ENCODE results near the gene MFAP4.

MFAP4 gene

DNA sequence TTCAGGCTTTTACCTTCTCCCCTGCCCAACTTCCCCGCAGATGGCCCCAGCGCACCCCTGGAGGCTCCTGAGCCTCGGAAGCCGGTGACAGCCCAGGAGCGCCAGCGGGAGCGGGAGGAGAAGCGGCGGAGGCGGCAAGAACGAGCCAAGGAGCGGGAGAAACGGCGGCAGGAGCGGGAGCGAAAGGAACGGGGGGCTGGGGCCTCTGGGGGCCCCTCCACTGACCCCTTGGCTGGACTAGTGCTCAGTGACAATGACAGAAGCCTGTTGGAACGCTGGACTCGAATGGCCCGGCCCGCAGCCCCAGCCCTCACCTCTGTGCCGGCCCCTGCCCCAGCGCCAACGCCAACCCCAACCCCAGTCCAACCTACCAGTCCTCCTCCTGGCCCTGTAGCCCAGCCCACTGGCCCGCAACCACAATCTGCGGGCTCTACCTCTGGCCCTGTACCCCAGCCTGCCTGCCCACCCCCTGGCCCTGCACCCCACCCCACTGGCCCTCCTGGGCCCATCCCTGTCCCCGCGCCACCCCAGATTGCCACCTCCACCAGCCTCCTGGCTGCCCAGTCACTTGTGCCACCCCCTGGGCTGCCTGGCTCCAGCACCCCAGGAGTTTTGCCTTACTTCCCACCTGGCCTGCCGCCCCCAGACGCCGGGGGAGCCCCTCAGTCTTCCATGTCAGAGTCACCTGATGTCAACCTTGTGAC, 5.1 kb downstream of the MFAP4 start:
- no peak for TF ChIP-seq CTCF (IDR thresholded peaks at IDR 0.05; ENCODE audit: low read depth, low read length)
- in situ Hi-C loops (cut with HindIII; ENCODE audit: low sequenced_read_pairs), result no loop called here
- no peak for DNase-seq (ENCODE audit: low read depth, low spot score)
- H3K4me3 ChIP-seq (ENCODE audit: low read depth, low read length), result no peak overlapping the region

- in situ Hi-C loops (cut with HindIII; ENCODE audit: low sequenced_read_pairs), result no loop called here
These were observed 5.6 kb downstream of the MFAP4 start for GRCh38 chr17:19381361-19381740.

DNA sequence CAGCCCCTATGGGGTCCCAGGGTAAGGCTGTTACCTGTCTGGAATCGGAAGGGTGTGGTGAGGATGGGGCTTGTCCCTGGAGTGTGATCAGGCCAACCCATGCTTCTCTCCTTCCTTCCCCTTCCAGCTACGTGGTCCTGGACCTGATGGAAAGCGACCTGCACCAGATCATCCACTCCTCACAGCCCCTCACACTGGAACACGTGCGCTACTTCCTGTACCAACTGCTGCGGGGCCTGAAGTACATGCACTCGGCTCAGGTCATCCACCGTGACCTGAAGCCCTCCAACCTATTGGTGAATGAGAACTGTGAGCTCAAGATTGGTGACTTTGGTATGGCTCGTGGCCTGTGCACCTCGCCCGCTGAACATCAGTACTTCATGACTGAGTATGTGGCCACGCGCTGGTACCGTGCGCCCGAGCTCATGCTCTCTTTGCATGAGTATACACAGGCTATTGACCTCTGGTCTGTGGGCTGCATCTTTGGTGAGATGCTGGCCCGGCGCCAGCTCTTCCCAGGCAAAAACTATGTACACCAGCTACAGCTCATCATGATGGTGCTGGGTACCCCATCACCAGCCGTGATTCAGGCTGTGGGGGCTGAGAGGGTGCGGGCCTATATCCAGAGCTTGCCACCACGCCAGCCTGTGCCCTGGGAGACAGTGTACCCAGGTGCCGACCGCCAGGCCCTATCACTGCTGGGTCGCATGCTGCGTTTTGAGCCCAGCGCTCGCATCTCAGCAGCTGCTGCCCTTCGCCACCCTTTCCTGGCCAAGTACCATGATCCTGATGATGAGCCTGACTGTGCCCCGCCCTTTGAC, 6.3 kb downstream of the MFAP4 start:
- in situ Hi-C loops (cut with HindIII; ENCODE audit: low sequenced_read_pairs), result no loop called here
- TF ChIP-seq CTCF (IDR thresholded peaks at IDR 0.05; ENCODE audit: low read depth, low read length), result no peak
- H3K4me3 ChIP-seq (ENCODE audit: low read depth, low read length), result no peak overlapping the region
- DNase-seq (ENCODE audit: low read depth, low spot score), result no peak

More at GRCh38 chr17:19381361-19381740, 5.6 kb downstream of the MFAP4 start:
- no peak for TF ChIP-seq CTCF (IDR thresholded peaks at IDR 0.05; ENCODE audit: low read depth, low read length)
- H3K4me3 ChIP-seq (ENCODE audit: low read depth, low read length), result no peak overlapping the region
- DNase-seq (ENCODE audit: low read depth, low spot score), result no peak

DNA sequence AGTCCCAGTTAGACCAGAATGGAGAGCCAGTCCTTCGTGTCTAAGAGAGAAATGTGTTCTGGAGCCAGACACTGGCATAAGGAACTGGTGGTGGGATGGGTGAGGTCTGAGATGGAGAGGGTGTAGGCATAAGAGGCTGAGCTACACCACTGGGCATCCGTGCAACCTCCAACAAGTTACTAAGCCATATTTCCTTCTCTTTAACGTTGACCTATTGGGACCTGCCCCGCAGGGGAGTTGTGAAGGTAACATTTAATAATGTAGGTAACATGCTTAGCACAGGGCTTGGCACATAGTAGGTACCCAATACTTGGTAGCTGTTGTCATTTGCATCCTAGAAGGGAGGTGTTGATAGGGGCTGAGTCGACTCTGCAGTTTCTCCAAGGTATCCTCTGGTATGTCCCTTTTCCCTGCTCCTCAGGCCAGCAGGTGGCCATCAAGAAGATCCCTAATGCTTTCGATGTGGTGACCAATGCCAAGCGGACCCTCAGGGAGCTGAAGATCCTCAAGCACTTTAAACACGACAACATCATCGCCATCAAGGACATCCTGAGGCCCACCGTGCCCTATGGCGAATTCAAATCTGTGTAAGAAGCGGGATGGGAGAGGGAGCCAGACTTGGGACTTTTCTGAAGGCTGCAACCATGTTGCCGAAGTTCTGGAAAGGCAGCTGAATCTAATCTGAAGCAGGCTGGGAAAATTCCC, 7.5 kb downstream of the MFAP4 start:
- in situ Hi-C loops (cut with HindIII; ENCODE audit: low sequenced_read_pairs), result no loop called here
- TF ChIP-seq CTCF (IDR thresholded peaks at IDR 0.05; ENCODE audit: low read depth, low read length), result no peak
- H3K4me3 ChIP-seq (ENCODE audit: low read depth, low read length), result peak overlapping the region; percentile 87
- DNase-seq (ENCODE audit: low read depth, low spot score), result no peak

DNA sequence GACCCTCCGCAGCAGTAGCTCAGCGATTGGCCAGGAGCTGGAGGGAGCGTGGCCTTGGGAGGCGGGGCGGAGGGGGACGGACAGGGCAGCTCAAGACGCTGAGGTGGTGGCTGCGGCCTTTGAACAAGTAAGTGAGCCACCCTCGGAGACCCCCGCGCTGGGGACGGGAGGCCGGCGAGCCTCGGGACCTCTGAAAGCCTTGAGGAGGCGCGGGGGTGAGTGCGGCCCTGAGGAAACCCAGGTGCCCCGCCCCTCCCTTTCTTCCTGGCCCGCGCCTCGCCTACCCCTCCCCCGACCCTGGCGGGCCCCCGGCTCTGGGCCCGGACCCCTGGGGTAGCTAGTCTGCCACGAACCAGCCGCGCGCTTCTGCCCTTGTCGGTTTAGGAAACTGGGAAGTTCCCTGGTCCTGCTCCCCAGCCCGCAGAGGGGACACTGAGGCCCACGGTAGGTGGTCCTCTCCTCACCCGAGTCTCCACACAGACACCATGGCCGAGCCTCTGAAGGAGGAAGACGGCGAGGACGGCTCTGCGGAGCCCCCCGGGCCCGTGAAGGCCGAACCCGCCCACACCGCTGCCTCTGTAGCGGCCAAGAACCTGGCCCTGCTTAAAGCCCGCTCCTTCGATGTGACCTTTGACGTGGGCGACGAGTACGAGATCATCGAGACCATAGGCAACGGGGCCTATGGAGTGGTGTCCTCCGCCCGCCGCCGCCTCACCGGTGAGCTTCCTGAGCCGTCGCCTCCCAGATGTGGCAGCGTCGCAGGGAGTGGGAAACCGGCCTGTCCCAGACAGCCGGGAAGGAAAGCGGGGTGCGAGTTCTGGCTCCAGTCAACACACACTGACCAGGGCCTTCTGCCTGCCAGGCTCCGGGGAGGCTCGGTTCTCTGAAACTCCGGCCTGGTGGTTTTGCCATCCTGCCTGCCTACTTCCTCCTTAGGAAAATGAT, 8.3 kb downstream of the MFAP4 start, which contains the start of gene MAPK7:
Gene MAPK7 (plus strand): TSS at position 83 of the 945 bp plus-strand sequence. CDS start 403 bp downstream, at position 486.
- in situ Hi-C loops (cut with HindIII; ENCODE audit: low sequenced_read_pairs), result no loop called here
- no peak for DNase-seq (ENCODE audit: low read depth, low spot score)
- H3K4me3 ChIP-seq (ENCODE audit: low read depth, low read length), result peak within 1 kb of the TSS; percentile 87
- no peak for TF ChIP-seq CTCF (IDR thresholded peaks at IDR 0.05; ENCODE audit: low read depth, low read length)
